Motor neuron (in vitro differentiated cells): ENCODE measurements around the gene MAN1C1. TPM values are rescaled to one million over a fixed set of nuclear protein-coding genes. Genes with fewer than 3 reads are reported as not detected.
A peak's percentile ranks its signal among the peaks of the same experiment; 100 is the strongest.
"Not testable (repeated sequence)": the region's sequence is repeated elsewhere in the genome, so short reads cannot be mapped to it uniquely, and the experiment has no call there.

Source experiments
- ATAC-seq, 8 experiments: fragments of 200-7000 bp; cut with Tn5 transposase; replicated peaks in 6 of 8; 2 replicates each; pipeline ENCODE4 v1.8.0; 2021; ENCODE audit warnings: mild to moderate bottlenecking in 8 of 8, moderate library complexity in 8 of 8
- H3K27ac ChIP-seq, 2 donors: fragments of 250-450 bp; sonication (Bioruptor Pico); 2 replicates each; pipeline ENCODE4 v1.9.0; 2021; ENCODE audit warnings: antibody characterized with exemption in 2 of 2, mild to moderate bottlenecking in 2 of 2, moderate library complexity in 1 of 2
- H3K4me1 ChIP-seq, 2 donors: fragments of 250-450 bp; sonication (Bioruptor Pico); replicated peaks in 1 of 2; 2 replicates each; pipeline ENCODE4 v1.6.1; 2021; ENCODE audit warnings: antibody characterized with exemption in 2 of 2, mild to moderate bottlenecking in 2 of 2, moderate library complexity in 1 of 2
- H3K4me3 ChIP-seq, 5 donors: fragments of 250-450 bp; sonication (Bioruptor Pico); 2 replicates each; pipeline ENCODE4 v1.9.0; 2021; ENCODE audit warnings: antibody characterized with exemption in 5 of 5, mild to moderate bottlenecking in 5 of 5, moderate library complexity in 4 of 5
- WGBS, 10 experiments: fragments of 450-650 bp; shearing (Covaris generic); methylation state at CpG; one replicate each; pipeline ENCODE4 v1.0.0; 2022; 5-methylcytosine and 5-hydroxymethylcytosine counted together
- in situ Hi-C, 9 experiments: fragments of 400-800 bp; cut with MboI; loops; one replicate each; pipeline ENCODE4 v1.15.0; 2021; ENCODE audit warnings: low sequenced_read_pairs in 9 of 9, low pct_unique_long_range_greater_than_20kb in 2 of 9; ENCODE audit not compliant: unreplicated experiment in 9 of 9
- total RNA-seq, 8 experiments: library from RNA; unstranded; fragments of 300-600 nt; gene quantifications; 2 replicates each; pipeline versions ENCODE4 v1.2.3 to v1.2.4, GENCODE V29; 2022

Gene MAN1C1
- total RNA-seq, 8 experiments from 2014 or later: 1.2 to 67.4 (median 5.7) TPM

DNA sequence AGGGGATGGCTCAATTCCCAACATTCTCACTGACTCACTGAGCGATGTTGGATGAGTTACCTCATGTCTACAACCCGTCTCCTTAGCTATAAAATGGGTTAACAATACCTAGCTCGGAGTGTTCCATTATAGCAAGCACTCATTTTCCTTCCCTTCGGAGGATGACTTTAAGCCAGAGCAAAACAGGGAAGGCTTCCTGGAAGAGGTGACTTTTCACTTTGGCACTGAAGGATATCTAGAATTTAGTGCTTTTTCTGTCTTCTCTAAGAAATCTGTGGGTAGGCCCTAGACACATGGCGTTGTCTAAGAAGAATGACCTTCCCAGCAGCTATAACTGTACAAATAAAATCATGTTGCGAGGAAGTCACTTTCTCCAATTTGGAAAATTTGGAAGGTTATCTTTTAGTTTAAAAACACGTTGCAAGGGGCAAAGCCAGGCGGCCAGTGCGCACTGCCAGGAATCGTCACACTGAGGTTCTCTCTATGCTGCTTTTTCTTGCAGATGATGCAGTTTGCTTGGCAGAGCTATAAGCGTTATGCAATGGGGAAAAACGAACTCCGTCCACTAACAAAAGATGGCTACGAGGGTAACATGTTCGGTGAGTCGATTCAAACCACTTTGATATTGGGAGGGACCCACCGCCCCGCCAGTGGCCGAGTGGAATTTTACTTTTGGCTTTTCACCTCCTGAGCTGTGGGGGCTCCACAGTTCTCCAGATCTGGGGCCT is 69.5 kb downstream of the MAN1C1 start:
- no peak overlapping the region for H3K27ac ChIP-seq
- ATAC-seq: no peak
- in situ Hi-C loops: no loop called here
- H3K4me3 ChIP-seq: no peak overlapping the region
- WGBS, 10 experiments: 68 to 93% (median 90%) methylated on average over 2 to 19 of the region's 19 CpGs; no CpG with 5 or more reads in 1 of the 10 experiments
- peaks cover 0 to 9% of the 10 kb centered on the region in 2 donors for H3K4me1 ChIP-seq

DNA sequence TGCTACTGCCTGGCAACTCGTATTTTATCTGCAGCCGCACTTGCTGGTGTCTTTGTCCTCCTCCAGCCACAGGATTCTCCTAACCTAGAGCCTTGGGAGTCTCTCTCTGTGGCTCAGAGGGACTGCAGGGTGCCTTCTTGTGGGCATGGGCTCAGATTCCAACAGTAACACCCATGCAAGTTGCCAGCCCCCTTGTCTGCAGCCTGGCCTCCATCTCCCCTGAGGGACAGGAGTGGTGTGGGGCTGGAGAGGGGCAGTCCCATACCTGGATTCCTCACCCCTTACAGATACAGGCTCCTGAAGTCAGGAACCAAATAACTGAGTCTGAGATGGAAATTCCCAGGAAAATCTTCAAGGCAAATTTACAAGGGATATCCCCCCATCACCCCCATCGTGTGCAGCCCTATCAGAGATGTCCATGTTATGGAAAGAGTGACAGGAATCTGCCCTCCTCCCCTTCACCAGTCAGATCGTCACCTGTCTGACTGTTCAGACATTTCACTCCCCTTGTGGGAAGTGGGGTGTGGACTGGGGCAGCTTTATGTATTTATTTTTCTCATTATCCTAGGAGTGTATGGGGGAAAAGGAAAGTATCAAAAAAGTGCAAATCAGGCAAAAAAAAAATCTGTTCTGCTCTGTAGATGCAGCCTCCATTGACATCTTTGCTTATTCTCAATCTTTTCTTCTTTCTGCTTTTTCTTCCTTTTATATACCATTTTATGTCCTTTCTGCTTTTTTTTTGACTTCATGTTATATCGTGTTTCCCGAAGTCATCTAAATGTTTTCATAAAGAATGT is 70.8 kb downstream of the MAN1C1 start:
- Histone ChIP-seq H3K4me1 (peaks cover 0 to 10% of the 10 kb centered on the region in 2 donors), H3K4me3 (no peak overlapping the region), H3K27ac (no peak overlapping the region)
- WGBS, 10 experiments: 0 to 100% (median 78%) methylated on average over 2 to 6 of the region's 6 CpGs
- peak in 3 of 8 experiments; percentile 22 to 42 (median 40) for ATAC-seq
- in situ Hi-C loops: no loop called here

DNA sequence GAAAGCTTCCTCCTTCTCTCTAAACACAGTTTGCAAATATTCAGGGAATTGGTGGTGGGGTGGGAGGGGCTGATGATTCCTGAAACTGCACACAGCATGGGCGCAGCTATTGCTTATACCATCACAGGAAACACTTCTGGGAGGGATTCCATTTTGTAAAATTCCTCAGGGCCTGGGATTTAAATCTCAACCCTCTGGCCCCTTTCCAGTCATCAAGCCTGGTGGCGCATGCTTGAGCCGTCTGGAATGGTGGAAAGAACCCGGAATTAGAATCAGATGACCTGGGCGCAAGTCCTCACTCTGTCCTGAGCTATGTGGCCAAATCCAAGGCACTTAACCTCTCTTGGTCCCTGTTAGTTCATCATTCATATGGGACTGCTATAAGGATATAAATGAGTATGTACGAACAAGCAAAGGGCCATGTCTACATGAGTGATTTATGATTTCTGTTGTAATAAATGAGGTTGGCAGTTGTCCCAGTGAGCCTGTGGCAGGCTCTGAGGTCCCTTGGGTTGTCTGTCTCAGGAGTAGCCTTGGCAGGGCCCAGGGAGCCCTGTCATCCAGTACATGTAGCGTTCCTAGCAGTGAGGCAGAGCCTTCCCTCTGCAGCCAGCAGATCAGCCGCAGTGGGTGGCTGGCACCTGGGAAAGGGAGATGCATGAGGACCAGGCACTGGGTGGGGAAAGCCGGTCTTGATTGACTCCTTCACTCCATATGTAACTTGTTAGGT is 72.0 kb downstream of the MAN1C1 start:
- H3K4me1 ChIP-seq: peaks cover 0 to 12% of the 10 kb centered on the region in 2 donors
- no peak overlapping the region for H3K4me3 ChIP-seq
- in situ Hi-C loops: no loop called here
- WGBS, 10 experiments: 10 to 100% (median 76%) methylated on average over 1 to 8 of the region's 9 CpGs; no CpG with 5 or more reads in 2 of the 10 experiments
- peak in 5 of 8 experiments; percentile 21 to 88 (median 79) for ATAC-seq
- H3K27ac ChIP-seq: no peak overlapping the region

DNA sequence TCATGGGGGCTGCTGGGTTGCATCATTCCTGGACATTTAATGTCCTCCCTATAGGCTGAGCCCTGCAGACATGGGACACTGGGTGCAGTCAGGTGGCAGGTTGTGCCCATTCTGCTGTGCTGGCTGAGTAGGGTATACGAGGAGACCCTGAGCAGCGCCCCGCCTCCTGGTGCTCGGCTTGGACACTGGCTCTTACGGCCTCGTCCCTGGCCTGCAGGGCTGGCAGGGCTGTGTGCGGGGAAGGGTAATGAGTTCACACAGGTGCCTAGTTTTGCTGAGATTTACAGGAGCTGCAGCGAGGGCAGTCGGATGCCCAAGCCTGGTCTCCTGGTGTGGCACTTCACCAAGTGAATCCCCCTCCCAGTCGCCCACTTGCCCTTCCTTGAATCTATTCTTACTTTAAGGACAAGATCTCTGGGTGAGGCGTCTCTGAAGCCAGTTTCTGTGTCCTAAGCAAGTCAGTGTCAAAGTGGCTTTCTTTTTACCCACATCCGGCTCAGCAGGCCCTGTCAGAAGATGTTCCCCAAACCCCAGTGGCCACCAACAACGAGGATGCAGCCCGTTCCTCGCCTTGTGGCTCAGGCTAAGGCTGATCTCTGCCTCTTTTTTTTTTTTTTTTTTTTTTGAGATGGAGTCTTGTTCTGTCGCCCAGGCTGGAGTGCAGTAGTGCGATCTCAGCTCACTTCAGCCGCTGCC is 73.2 kb downstream of the MAN1C1 start:
- H3K4me3 ChIP-seq: no peak overlapping the region
- WGBS, 10 experiments: 70 to 100% (median 90%) methylated on average over 1 to 14 of the region's 18 CpGs; no CpG with 5 or more reads in 2 of the 10 experiments
- no peak for ATAC-seq
- in situ Hi-C loops: no loop called here
- H3K4me1 ChIP-seq: peaks cover 9 to 19% of the 10 kb centered on the region in 2 donors
- H3K27ac ChIP-seq: no peak overlapping the region

GRCh38 chr1:25690396-25690956 is 73.9 kb downstream of the MAN1C1 start:
- WGBS, 10 experiments: 80 to 100% (median 91%) methylated on average over 1 to 6 of the region's 13 CpGs; no CpG with 5 or more reads in 4 of the 10 experiments
- no peak for ATAC-seq
- Histone ChIP-seq H3K4me1 (peaks cover 16 to 26% of the 10 kb centered on the region in 2 donors), H3K27ac (no peak overlapping the region), H3K4me3 (no peak overlapping the region)
- in situ Hi-C loops: no loop called here

DNA sequence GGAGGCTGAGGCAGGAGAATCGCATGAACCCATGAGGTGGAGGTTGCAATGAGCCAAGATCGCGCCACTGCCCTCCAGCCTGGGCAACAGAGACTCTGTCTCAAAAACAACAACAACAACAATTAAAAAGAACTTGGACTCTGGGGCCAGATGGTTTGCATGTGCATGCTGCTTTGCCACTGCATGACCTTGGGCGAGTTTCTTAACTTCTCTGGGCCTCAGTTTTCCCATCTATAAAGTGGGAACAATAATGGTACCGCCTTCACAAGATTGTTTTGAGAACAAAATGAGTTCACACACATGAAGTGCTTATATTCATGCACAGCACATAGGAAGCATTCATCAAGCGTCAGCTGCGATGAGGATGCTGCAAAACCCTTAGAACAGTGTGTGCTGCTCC is 74.6 kb downstream of the MAN1C1 start:
- Histone ChIP-seq H3K27ac (no peak overlapping the region), H3K4me3 (no peak overlapping the region), H3K4me1 (peaks cover 23 to 33% of the 10 kb centered on the region in 2 donors)
- no peak for ATAC-seq
- 77 to 100% (median 92%) methylated on average over 2 to 7 of the region's 7 CpGs; no CpG with 5 or more reads in 2 of the 10 experiments for WGBS, 10 experiments
- in situ Hi-C loops: no loop called here

DNA sequence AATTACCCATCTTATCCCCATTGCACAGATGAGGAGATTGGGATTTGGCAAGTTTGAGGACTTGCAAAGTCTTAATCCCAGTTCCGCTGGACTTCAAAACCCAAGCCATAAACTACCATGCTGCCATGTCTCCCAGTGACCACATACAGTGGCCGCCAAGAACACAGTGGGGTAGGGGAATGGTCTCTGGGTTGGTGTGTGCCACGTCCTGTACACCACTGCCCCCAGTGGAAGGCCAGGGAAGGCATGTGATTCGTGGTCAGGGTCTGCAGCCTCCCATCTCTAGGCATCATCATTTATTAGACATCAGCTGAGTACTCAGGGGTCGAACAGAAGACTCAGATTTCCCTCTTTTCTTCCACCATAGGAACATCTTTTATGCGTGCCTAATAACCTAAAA is 76.0 kb downstream of the MAN1C1 start:
- no peak for ATAC-seq
- Histone ChIP-seq H3K4me3 (no peak overlapping the region), H3K27ac (no peak overlapping the region), H3K4me1 (peaks cover 26 to 37% of the 10 kb centered on the region in 2 donors)
- in situ Hi-C loops: no loop called here
- WGBS, 10 experiments: 20 to 88% (median 76%) methylated on average over 1 to 6 of the region's 6 CpGs; no CpG with 5 or more reads in 2 of the 10 experiments

GRCh38 chr1:25694167-25695007 is 77.8 kb downstream of the MAN1C1 start:
- H3K4me3 ChIP-seq: no peak overlapping the region
- in situ Hi-C loops: no loop called here
- peak overlapping the region in 1 of 2 donors; percentile 1 for H3K27ac ChIP-seq
- peak in 2 of 8 experiments; percentile 3 to 15 for ATAC-seq
- 17 to 63% (median 44%) methylated on average over 1 to 9 of the region's 9 CpGs; no CpG with 5 or more reads in 2 of the 10 experiments for WGBS, 10 experiments
- H3K4me1 ChIP-seq: peaks cover 27 to 40% of the 10 kb centered on the region in 2 donors

DNA sequence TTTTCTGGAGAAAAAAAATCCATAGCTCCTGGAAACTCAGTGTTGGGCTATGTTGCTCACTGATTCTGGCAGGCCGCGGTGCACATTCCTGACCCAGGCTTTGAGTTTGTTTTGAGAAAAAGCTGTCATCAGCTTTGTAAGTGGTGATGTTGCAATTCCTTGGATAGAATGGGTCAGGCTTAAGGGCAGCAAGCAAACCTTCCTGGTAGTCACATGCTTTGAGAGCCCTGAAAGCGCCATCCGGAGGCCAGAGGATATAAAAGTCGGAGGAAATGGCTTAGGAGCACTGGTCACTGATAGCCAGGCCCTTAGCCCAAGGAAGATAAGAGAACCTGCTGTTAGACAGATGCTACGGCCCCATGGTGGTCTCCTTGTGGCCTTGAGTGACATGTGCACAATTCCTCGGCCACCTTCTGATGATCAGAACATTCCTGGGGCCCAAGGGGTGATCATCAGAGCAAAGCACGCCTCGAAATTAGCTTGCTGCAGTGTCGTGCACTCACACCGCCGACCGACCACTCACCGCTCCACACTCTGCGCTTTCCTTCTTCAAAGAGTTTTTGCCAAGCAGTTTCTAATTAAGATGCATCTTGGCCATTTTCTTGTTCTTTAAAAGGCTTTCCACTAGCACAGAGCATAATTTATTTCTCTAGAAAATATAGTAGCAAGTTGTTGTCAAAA is 78.6 kb downstream of the MAN1C1 start:
- no peak overlapping the region for H3K27ac ChIP-seq
- ATAC-seq: peak; percentile 23 to 80 (median 56)
- in situ Hi-C loops: no loop called here
- WGBS, 10 experiments: 0 to 74% (median 57%) methylated on average over 4 to 15 of the region's 15 CpGs; no CpG with 5 or more reads in 3 of the 10 experiments
- H3K4me1 ChIP-seq: peaks cover 36 to 49% of the 10 kb centered on the region in 2 donors
- H3K4me3 ChIP-seq: no peak overlapping the region

DNA sequence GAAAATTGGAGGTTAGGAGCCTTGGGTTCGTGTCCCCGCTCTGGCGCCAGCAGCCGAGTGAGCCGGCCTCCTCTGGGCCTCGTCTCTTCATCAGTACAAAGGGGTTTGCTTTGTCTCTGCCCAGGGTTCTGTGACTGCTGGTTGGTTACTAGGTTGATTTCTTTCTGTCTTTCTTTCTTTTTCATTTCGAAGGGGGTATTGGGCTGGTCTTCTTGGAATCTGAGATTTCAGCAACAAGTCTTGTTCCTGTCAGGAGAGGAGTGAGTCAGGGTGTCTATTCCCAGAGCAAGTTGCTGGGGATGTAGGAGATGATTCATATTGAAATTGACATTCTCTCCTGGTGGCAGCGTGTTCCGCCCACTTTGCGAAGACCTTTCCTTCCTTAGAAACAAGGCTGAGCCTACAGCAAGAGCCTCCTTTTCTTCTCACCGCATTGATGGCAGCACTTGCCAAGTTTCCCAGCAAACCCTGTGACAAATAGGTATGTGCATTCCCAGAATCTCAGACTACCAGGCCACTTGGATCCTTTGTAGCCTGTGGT is 79.2 kb downstream of the MAN1C1 start:
- Histone ChIP-seq H3K4me3 (no peak overlapping the region), H3K4me1 (peaks cover 42 to 55% of the 10 kb centered on the region in 2 donors), H3K27ac (peak overlapping the region in 1 of 2 donors; percentile 2)
- 0 to 65% (median 38%) methylated on average over 1 to 11 of the region's 11 CpGs; no CpG with 5 or more reads in 1 of the 10 experiments for WGBS, 10 experiments
- in situ Hi-C loops: no loop called here
- peak; percentile 6 to 77 (median 74) for ATAC-seq

GRCh38 chr1:25696643-25697042 is 80.1 kb downstream of the MAN1C1 start:
- H3K4me3 ChIP-seq, in situ Hi-C loops, ATAC-seq, H3K27ac ChIP-seq: not testable (repeated sequence)
- WGBS, 10 experiments: 67 to 100% (median 91%) methylated on average over 1 to 4 of the region's 4 CpGs
- H3K4me1 ChIP-seq: peaks cover 46 to 60% of the 10 kb centered on the region in 2 donors
